ENCODE measurements around the gene PRKCB.

Gene PRKCB

GRCh38 chr16:23927796-23928195 is 92.0 kb downstream of the PRKCB start:
- TF ChIP-seq CTCF (IDR thresholded peaks at IDR 0.05), result no peak

GRCh38 chr16:23929237-23929636 is 93.5 kb downstream of the PRKCB start:
- TF ChIP-seq CTCF (IDR thresholded peaks at IDR 0.05), result no peak

- TF ChIP-seq CTCF (IDR thresholded peaks at IDR 0.05), result no peak
Observed at GRCh38 chr16:23929856-23930255, 94.1 kb downstream of the PRKCB start.

- TF ChIP-seq CTCF (IDR thresholded peaks at IDR 0.05), result no peak
Observed at GRCh38 chr16:23930791-23931190, 95.0 kb downstream of the PRKCB start.

- TF ChIP-seq CTCF (IDR thresholded peaks at IDR 0.05), result no peak
Observed at GRCh38 chr16:23931199-23931598, 95.4 kb downstream of the PRKCB start.

- TF ChIP-seq CTCF (IDR thresholded peaks at IDR 0.05), result no peak
Observed at GRCh38 chr16:23934610-23935236, 98.9 kb downstream of the PRKCB start.

GRCh38 chr16:23940111-23940510 is 104.3 kb downstream of the PRKCB start:
- no peak for TF ChIP-seq CTCF (IDR thresholded peaks at IDR 0.05)

GRCh38 chr16:23941025-23941424 is 105.2 kb downstream of the PRKCB start:
- TF ChIP-seq CTCF (IDR thresholded peaks at IDR 0.05), result no peak

Data from LNCAP (cell line).